ENCODE measurements around the gene PRC1. TPM values are rescaled to one million over a fixed set of nuclear protein-coding genes. Genes with fewer than 3 reads are reported as not detected.
"Not testable (repeated sequence)": the region's sequence is repeated elsewhere in the genome, so short reads cannot be mapped to it uniquely, and the experiment has no call there.

PRC1 gene
- total RNA-seq, 1 experiment from 2014 or later: 75.7 TPM

- H3K4me1 Mint-ChIP-seq: peaks cover 12% of the 10 kb centered on the region in 2 experiments
- no CpG with 5 or more reads among the region's 5 CpGs for WGBS (ENCODE audit: extremely low coverage, insufficient read length, low lambda C conversion rate)
- no peak for DNase-seq
- Histone ChIP-seq H2BK5ac (ENCODE audit: insufficient read length, low read length) (no peak overlapping the region), H3K9me3 (ENCODE audit: control insufficient read depth, low read depth, low read length) (no peaks in the 10 kb centered on the region), H3K14ac (ENCODE audit: insufficient read depth, low read length) (no peak overlapping the region), H4K8ac (replicated peaks; ENCODE audit: insufficient read length, low read depth, low read length) (no peak overlapping the region), H2BK15ac (ENCODE audit: low read depth, low read length) (no peak overlapping the region), H3K4ac (ENCODE audit: low read depth, low read length) (no peak overlapping the region), H4K20me1 (ENCODE audit: control insufficient read depth, insufficient read depth, insufficient read length) (no peaks in the 10 kb centered on the region), H3K9ac (ENCODE audit: extremely low read depth, insufficient read length, low read length) (no peak overlapping the region), H3K27ac (ENCODE audit: insufficient read length, low read depth, low read length) (no peak overlapping the region), H3K4me2 (ENCODE audit: insufficient read depth, insufficient read length, low read length) (no peak overlapping the region), H3K18ac (ENCODE audit: insufficient read length, low read depth, low read length) (no peak overlapping the region), H3K23ac (ENCODE audit: insufficient read length, low read depth, low read length) (no peak overlapping the region), H2BK12ac (ENCODE audit: insufficient read length, low read depth, low read length) (no peak overlapping the region), H4K91ac (ENCODE audit: insufficient read length, low read depth, low read length) (no peak overlapping the region), H2BK120ac (ENCODE audit: low read depth, low read length, poor library complexity, severe bottlenecking) (no peak overlapping the region), H3K23me2 (ENCODE audit: insufficient read length, low read depth, low read length, poor library complexity, severe bottlenecking) (peaks cover 11% of the 10 kb centered on the region), H3K79me1 (ENCODE audit: insufficient read depth, low read depth, low read length, poor library complexity, severe bottlenecking) (no peaks in the 10 kb centered on the region), H3T11ph (ENCODE audit: low read length) (no peak overlapping the region), H3K79me2 (ENCODE audit: insufficient read depth, low read length) (no peaks in the 10 kb centered on the region; the same call in 1 of the 2 replicates), H3K27me3 (ENCODE audit: insufficient read depth, low read length) (no peaks in the 10 kb centered on the region), H2AK5ac (ENCODE audit: insufficient read length, low read length) (no peak overlapping the region), H3K56ac (ENCODE audit: insufficient read length, low read depth, low read length) (no peak overlapping the region), H4K5ac (ENCODE audit: insufficient read length, low read depth, low read length) (no peak overlapping the region), H2AFZ (ENCODE audit: low read length) (no peak overlapping the region), H2BK20ac (ENCODE audit: low read depth, low read length, poor library complexity, severe bottlenecking) (no peak overlapping the region), H3K4me1 (ENCODE audit: insufficient read depth, low read length) (peaks cover 6% of the 10 kb centered on the region; the same call in 1 of the 2 replicates)
- H3K27ac Mint-ChIP-seq: peak overlapping the region in 2 of 3 experiments; percentile 41 to 49; a peak in 3 of 7 replicates
- no peak overlapping the region for H3K4me3 Mint-ChIP-seq
- no peak for TF ChIP-seq CTCF (conservative IDR thresholded peaks at IDR 0.05)
- peaks cover 9 to 26% (median 24%) of the 10 kb centered on the region in 3 experiments; a peak in 5 of 7 replicates for H3K36me3 Mint-ChIP-seq (ENCODE audit: insufficient read depth in 1 of 3, low read depth in 3 of 3)
- no peaks in the 10 kb centered on the region for H3K9me3 Mint-ChIP-seq
- H3K27me3 Mint-ChIP-seq (ENCODE audit: low read depth): no peaks in the 10 kb centered on the region
These were observed 23.4 kb upstream of the PRC1 start for GRCh38 chr15:91017716-91018115.

- not testable (repeated sequence) for H3K9me3 ChIP-seq (ENCODE audit: control insufficient read depth, low read depth, low read length); H3K4ac ChIP-seq (ENCODE audit: low read depth, low read length); H4K8ac ChIP-seq (replicated peaks; ENCODE audit: insufficient read length, low read depth, low read length); H3K4me1 Mint-ChIP-seq; H3K27ac ChIP-seq (ENCODE audit: insufficient read length, low read depth, low read length); H3K4me1 ChIP-seq (ENCODE audit: insufficient read depth, low read length); H2BK5ac ChIP-seq (ENCODE audit: insufficient read length, low read length); H3K27me3 Mint-ChIP-seq (ENCODE audit: low read depth); H4K20me1 ChIP-seq (ENCODE audit: control insufficient read depth, insufficient read depth, insufficient read length); H2BK120ac ChIP-seq (ENCODE audit: low read depth, low read length, poor library complexity, severe bottlenecking); H2BK20ac ChIP-seq (ENCODE audit: low read depth, low read length, poor library complexity, severe bottlenecking); H3K79me1 ChIP-seq (ENCODE audit: insufficient read depth, low read depth, low read length, poor library complexity, severe bottlenecking); H4K91ac ChIP-seq (ENCODE audit: insufficient read length, low read depth, low read length); H2AFZ ChIP-seq (ENCODE audit: low read length); H3K4me2 ChIP-seq (ENCODE audit: insufficient read depth, insufficient read length, low read length); DNase-seq; H3K9ac ChIP-seq (ENCODE audit: extremely low read depth, insufficient read length, low read length); H3K27ac Mint-ChIP-seq; H2BK12ac ChIP-seq (ENCODE audit: insufficient read length, low read depth, low read length); H2BK15ac ChIP-seq (ENCODE audit: low read depth, low read length); H2AK5ac ChIP-seq (ENCODE audit: insufficient read length, low read length); H3K27me3 ChIP-seq (ENCODE audit: insufficient read depth, low read length); H3K23ac ChIP-seq (ENCODE audit: insufficient read length, low read depth, low read length); H3K56ac ChIP-seq (ENCODE audit: insufficient read length, low read depth, low read length); H4K5ac ChIP-seq (ENCODE audit: insufficient read length, low read depth, low read length); H3T11ph ChIP-seq (ENCODE audit: low read length); H3K79me2 ChIP-seq (ENCODE audit: insufficient read depth, low read length); H3K23me2 ChIP-seq (ENCODE audit: insufficient read length, low read depth, low read length, poor library complexity, severe bottlenecking); H3K9me3 Mint-ChIP-seq; H3K18ac ChIP-seq (ENCODE audit: insufficient read length, low read depth, low read length); H3K4me3 Mint-ChIP-seq; H3K14ac ChIP-seq (ENCODE audit: insufficient read depth, low read length)
- WGBS (ENCODE audit: extremely low coverage, insufficient read length, low lambda C conversion rate): no CpG with 5 or more reads among the region's 10 CpGs
- H3K36me3 Mint-ChIP-seq (ENCODE audit: insufficient read depth in 1 of 3, low read depth in 3 of 3): peaks cover 9 to 46% (median 34%) of the 10 kb centered on the region in 3 experiments; a peak in 6 of 7 replicates
These were observed 19.4 kb upstream of the PRC1 start for GRCh38 chr15:91013701-91014100.

Measured in H9 (cell line).